Activated naive CD4-positive, alpha-beta T cell treated with anti-CD3 and anti-CD28 coated beads, Interleukin-2, amount 10 ng/mL, durations not matched to agents 5 hours and 36 hours (primary cell): Measurements from ENCODE around the gene COX15. TPM values are rescaled to one million over a fixed set of nuclear protein-coding genes. Genes with fewer than 3 reads are reported as not detected.

ENCODE experiments used
- total RNA-seq, 2 experiments: library from RNA; stranded (reverse); gene quantifications; one replicate each; pipeline ENCODE4 v1.2.3, GENCODE V29; 2021

Gene COX15
- 10 to 100 TPM; 37.3 to 40.7 TPM for total RNA-seq

DNA sequence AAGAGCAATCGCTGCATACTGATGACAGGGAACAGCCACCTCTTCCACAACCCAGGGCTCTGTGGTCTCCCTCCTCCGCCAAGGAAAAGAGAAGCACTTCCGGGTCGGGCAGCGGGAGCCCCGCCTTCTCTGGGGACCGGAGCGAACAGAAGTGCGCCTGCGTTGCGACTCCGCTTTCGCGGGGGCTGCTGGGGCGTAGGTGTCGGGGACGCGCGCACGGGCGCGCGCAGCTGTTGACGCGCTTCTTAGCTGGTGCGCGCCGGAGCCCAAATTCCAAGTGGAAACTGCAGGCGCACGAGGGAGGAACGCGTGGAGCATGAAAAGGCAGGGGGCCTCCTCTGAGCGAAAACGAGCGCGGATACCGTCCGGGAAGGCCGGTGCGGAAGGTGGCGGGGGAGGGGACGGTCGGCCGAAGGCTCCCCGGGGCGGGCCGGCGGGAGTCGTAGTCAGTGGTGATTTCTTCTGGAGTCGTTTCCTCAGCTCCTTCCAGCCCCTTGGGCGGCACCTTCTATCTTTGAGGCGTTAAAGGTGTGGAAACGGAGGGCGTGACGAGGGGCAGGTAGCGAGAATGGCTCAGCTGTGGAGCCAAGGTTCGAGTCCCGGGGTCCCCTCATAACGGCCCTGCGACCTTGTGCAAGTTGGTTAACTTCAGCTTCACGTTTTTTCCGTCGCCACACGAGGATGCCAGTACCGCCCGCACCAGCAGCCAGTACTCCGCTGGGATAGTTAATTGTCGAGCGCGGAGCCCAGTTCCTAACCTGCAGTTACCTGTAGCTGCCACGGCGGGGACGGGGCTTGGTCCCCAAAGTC is at the start of gene COX15, which contains the start of gene CUTC:
TSS of gene COX15 (minus strand) at position 95 of the 810 bp plus-strand sequence. CDS start at position 17, 78 bp downstream.
TSS of gene CUTC (plus strand) at position 202 of the 810 bp plus-strand sequence. CDS start at position 317, 115 bp downstream.

Other genes starting within 250 kb of the COX15 start
- not detected for gene NKX2-3, start 199.2 kb downstream of the COX15 start, total RNA-seq
- gene SLC25A28, start 111.7 kb downstream of the COX15 start, total RNA-seq, result 10 to 100 TPM; 50.5 to 50.7 TPM
- gene ENTPD7, start 72.6 kb downstream of the COX15 start, total RNA-seq, result 1 to 10 TPM; 4.9 to 5.2 TPM
- gene CUTC, start 107 bp upstream of the COX15 start, total RNA-seq, result 10 to 100 TPM; 22.7 to 23.0 TPM
- gene ABCC2, start 50.5 kb upstream of the COX15 start, total RNA-seq, result 1 to 10 TPM; 1.1 to 1.7 TPM